WTC11 (cell line): ENCODE measurements around the gene IPO13.

Experiments used
- ATF1 ChIP-seq: sonication (generic); formaldehyde crosslinking; IDR thresholded peaks from 2 replicates; pipeline ENCODE4 v1.8.1; 2023; ENCODE audit warnings: mild to moderate bottlenecking, moderate library complexity, missing genetic modification reagents
- CTCF ChIP-seq: fragments of 200-600 bp; IDR thresholded peaks from 2 replicates; pipeline ENCODE4 v1.8.0; 2022; ENCODE audit warnings: antibody characterized with exemption
- FOXP1 ChIP-seq: sonication (generic); formaldehyde crosslinking; IDR thresholded peaks from 2 replicates; pipeline ENCODE4 v1.8.0; 2022; ENCODE audit warnings: missing genetic modification reagents, mild to moderate bottlenecking, moderate library complexity, borderline replicate concordance
- JAZF1 ChIP-seq: fragments of 250-450 bp; sonication (Bioruptor Pico); IDR thresholded peaks from 2 replicates; pipeline ENCODE4 v1.9.0; 2021; ENCODE audit warnings: moderate library complexity, mild to moderate bottlenecking, inconsistent platforms
- MLX ChIP-seq: sonication (generic); formaldehyde crosslinking; IDR thresholded peaks from 2 replicates; pipeline ENCODE4 v1.8.1; 2023; ENCODE audit warnings: mild to moderate bottlenecking, missing genetic modification reagents, moderate library complexity
- SMAD4 ChIP-seq: sonication (generic); formaldehyde crosslinking; IDR thresholded peaks from 2 replicates; pipeline ENCODE4 v1.8.0; 2022; ENCODE audit warnings: mild to moderate bottlenecking, missing genetic modification reagents
- USF1 ChIP-seq: sonication (generic); formaldehyde crosslinking; IDR thresholded peaks from 2 replicates; pipeline ENCODE4 v1.8.0; 2022; ENCODE audit warnings: mild to moderate bottlenecking, missing genetic modification reagents
- TF ChIP-seq, protein P1 (sequence below): sonication (generic); formaldehyde crosslinking; IDR thresholded peaks from 2 replicates; pipeline ENCODE4 v1.8.0; 2022; ENCODE audit warnings: mild to moderate bottlenecking, missing genetic modification reagents
- TF ChIP-seq, protein P2 (sequence below): fragments of 250-450 bp; sonication (Bioruptor Pico); IDR thresholded peaks from 2 replicates; pipeline ENCODE4 v1.8.0; 2021; ENCODE audit warnings: mild to moderate bottlenecking

GRCh38 chr1:43963006-43963405 lies 16.3 kb downstream of the IPO13 start:
- no peak for TF ChIP-seq USF1 (CRISPR knock-in tag)
- TF ChIP-seq FOXP1 = no peak
- TF ChIP-seq MLX = no peak
- no peak for TF ChIP-seq CTCF
- TF ChIP-seq, protein P1, sequence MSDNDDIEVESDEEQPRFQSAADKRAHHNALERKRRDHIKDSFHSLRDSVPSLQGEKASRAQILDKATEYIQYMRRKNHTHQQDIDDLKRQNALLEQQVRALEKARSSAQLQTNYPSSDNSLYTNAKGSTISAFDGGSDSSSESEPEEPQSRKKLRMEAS (CRISPR knock-in tag) = no peak
- no peak for TF ChIP-seq SMAD4
- TF ChIP-seq, protein P2, sequence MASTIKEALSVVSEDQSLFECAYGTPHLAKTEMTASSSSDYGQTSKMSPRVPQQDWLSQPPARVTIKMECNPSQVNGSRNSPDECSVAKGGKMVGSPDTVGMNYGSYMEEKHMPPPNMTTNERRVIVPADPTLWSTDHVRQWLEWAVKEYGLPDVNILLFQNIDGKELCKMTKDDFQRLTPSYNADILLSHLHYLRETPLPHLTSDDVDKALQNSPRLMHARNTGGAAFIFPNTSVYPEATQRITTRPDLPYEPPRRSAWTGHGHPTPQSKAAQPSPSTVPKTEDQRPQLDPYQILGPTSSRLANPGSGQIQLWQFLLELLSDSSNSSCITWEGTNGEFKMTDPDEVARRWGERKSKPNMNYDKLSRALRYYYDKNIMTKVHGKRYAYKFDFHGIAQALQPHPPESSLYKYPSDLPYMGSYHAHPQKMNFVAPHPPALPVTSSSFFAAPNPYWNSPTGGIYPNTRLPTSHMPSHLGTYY = no peak
- no peak for TF ChIP-seq ATF1
- TF ChIP-seq JAZF1 (CRISPR knock-in tag) = no peak
